SK-N-SH (cell line): ENCODE results near the gene TGM2. TPM values are rescaled to one million over a fixed set of nuclear protein-coding genes. Genes with fewer than 3 reads are reported as not detected.

Experiments used
- CTCF ChIA-PET: fragments of 300-600, 350-600 bp; formaldehyde crosslinking; extraction: SDS; loops from one replicate; lab custom pipeline; 2021; lab: Yijun Ruan, JAX
- POLR2A ChIA-PET: fragments of 350-600 bp; sonication (Branson Sonifier 250); formaldehyde crosslinking; extraction: SDS; loops from one replicate; lab custom pipeline; 2020; ENCODE audit warnings: antibody characterized with exemption, inconsistent platforms; lab: Yijun Ruan, JAX
- DNase-seq: peaks from one replicate; pipeline ENCODE4 v3.0.0; 2012
- H2AFZ ChIP-seq: fragments of 200-600 bp; sonication (generic); 2 replicates; pipeline ENCODE4 v1.8.1; 2016; ENCODE audit warnings: antibody characterized with exemption, mild to moderate bottlenecking, low read depth
- H3F3A ChIP-seq: fragments of 200-600 bp; sonication (generic); replicated peaks from 2 replicates; pipeline ENCODE3; 2016; ENCODE audit warnings: antibody characterized with exemption, mild to moderate bottlenecking; ENCODE audit not compliant: insufficient read depth
- H3K27ac ChIP-seq, 2 experiments: fragments of 200-500 bp in 1 of 2; fragments of 200-600 bp in 1 of 2; sonication (Bioruptor generic) in 1 of 2; sonication (generic), shearing (Covaris generic) in 1 of 2; 2 replicates each; pipeline versions ENCODE4 v1.5.1 to v1.6.1; 2014 to 2016; ENCODE audit warnings: low read depth in 2 of 2, inconsistent platforms in 1 of 2, low read length in 1 of 2, mild to moderate bottlenecking in 1 of 2, mixed read lengths in 1 of 2
- H3K27me3 ChIP-seq: fragments of 200-600 bp; sonication (generic), shearing (Covaris generic); 2 replicates; pipeline ENCODE4 v1.6.1; 2016; ENCODE audit warnings: mixed run types; ENCODE audit not compliant: insufficient read depth
- H3K36me3 ChIP-seq, 2 experiments: fragments of 200-500 bp in 1 of 2; fragments of 200-600 bp in 1 of 2; sonication (Bioruptor generic) in 1 of 2; sonication (generic) in 1 of 2; replicated peaks in 1 of 2; 2 replicates each; pipeline versions ENCODE3 to v1.5.1; 2014 to 2016; ENCODE audit warnings: low read length in 1 of 2, mild to moderate bottlenecking in 1 of 2; ENCODE audit not compliant: insufficient read depth in 2 of 2, control insufficient read depth in 1 of 2
- H3K4me1 ChIP-seq, 2 experiments: fragments of 200-500 bp in 1 of 2; fragments of 200-600 bp in 1 of 2; sonication (Bioruptor generic) in 1 of 2; sonication (generic), shearing (Covaris generic) in 1 of 2; 2 replicates each; pipeline versions ENCODE4 v1.5.1 to v1.6.1; 2014 to 2016; ENCODE audit warnings: low read depth in 1 of 2, low read length in 1 of 2, mixed run types in 1 of 2; ENCODE audit not compliant: insufficient read depth in 2 of 2, control insufficient read depth in 1 of 2
- H3K4me2 ChIP-seq: fragments of 200-600 bp; sonication (generic), shearing (Covaris generic); 2 replicates; pipeline ENCODE4 v1.6.1; 2017; ENCODE audit warnings: mixed run types
- H3K4me3 ChIP-seq, 2 experiments: fragments of 200-500 bp in 1 of 2; fragments of 200-600 bp in 1 of 2; sonication (Bioruptor generic) in 1 of 2; sonication (generic), shearing (Covaris generic) in 1 of 2; 2 replicates each; pipeline versions ENCODE4 v1.5.1 to v1.8.1; 2014 to 2016; ENCODE audit warnings: low read depth in 2 of 2, inconsistent platforms in 1 of 2, low read length in 1 of 2, mild to moderate bottlenecking in 1 of 2, mixed read lengths in 1 of 2, moderate library complexity in 1 of 2
- H3K79me2 ChIP-seq: fragments of 200-600 bp; sonication (generic); 2 replicates; pipeline ENCODE4 v1.8.1; 2017; ENCODE audit warnings: mild to moderate bottlenecking; ENCODE audit not compliant: insufficient read depth
- H3K9ac ChIP-seq: fragments of 200-600 bp; sonication (generic); 2 replicates; pipeline ENCODE4 v1.6.1; 2017; ENCODE audit warnings: mixed run types
- H3K9me2 ChIP-seq: fragments of 200-600 bp; sonication (generic); 2 replicates; pipeline ENCODE4 v1.6.1; 2017; ENCODE audit warnings: mixed run types
- H3K9me3 ChIP-seq: fragments of 200-600 bp; sonication (generic); 2 replicates; pipeline ENCODE4 v1.6.1; 2017; ENCODE audit warnings: mixed run types, mild to moderate bottlenecking, moderate library complexity
- H4K20me1 ChIP-seq: fragments of 200-600 bp; sonication (generic); 2 replicates; pipeline ENCODE4 v1.6.1; 2017; ENCODE audit warnings: mild to moderate bottlenecking, mixed run types; ENCODE audit not compliant: insufficient read depth
- CHD2 ChIP-seq: fragments of 150-350 bp; IDR thresholded peaks from 2 replicates; pipeline ENCODE4 v1.6.1; 2018; ENCODE audit warnings: low read length; ENCODE audit not compliant: partially characterized antibody
- ELF1 ChIP-seq: IDR thresholded peaks from 2 replicates; pipeline ENCODE4 v1.4.0; 2012
- EP300 ChIP-seq, 2 experiments: IDR thresholded peaks; 2 replicates each; pipeline versions ENCODE4 v1.4.0 to v1.6.1; 2012; ENCODE audit warnings: borderline replicate concordance in 1 of 2, low read depth in 1 of 2, low read length in 1 of 2
- FOSL2 ChIP-seq: IDR thresholded peaks from 2 replicates; pipeline ENCODE4 v1.4.0; 2012; ENCODE audit warnings: low read depth, mild to moderate bottlenecking, moderate library complexity, borderline replicate concordance
- FOXJ3 ChIP-seq: sonication (generic); formaldehyde crosslinking; IDR thresholded peaks from 2 replicates; pipeline ENCODE4 v1.5.1; 2020; ENCODE audit warnings: mild to moderate bottlenecking, missing genetic modification reagents
- FOXM1 ChIP-seq: IDR thresholded peaks from 2 replicates; pipeline ENCODE4 v1.4.0; 2012; ENCODE audit warnings: low read depth, mild to moderate bottlenecking
- GATA2 ChIP-seq: sonication (generic); formaldehyde crosslinking; IDR thresholded peaks from 2 replicates; pipeline ENCODE4 v1.5.0; 2020; ENCODE audit warnings: mild to moderate bottlenecking, missing genetic modification reagents
- IRF3 ChIP-seq: fragments of 150-350 bp; IDR thresholded peaks from 2 replicates; pipeline ENCODE4 v1.6.1; 2016; ENCODE audit warnings: mild to moderate bottlenecking, low read depth, low read length
- JUND ChIP-seq: IDR thresholded peaks from 2 replicates; pipeline ENCODE4 v1.4.0; 2012
- RCOR1 ChIP-seq: fragments of 150-350 bp; IDR thresholded peaks from 2 replicates; pipeline ENCODE4 v1.6.1; 2017; ENCODE audit warnings: antibody characterized with exemption, low read length
- RXRA ChIP-seq: IDR thresholded peaks from 2 replicates; pipeline ENCODE4 v1.4.0; 2012; ENCODE audit warnings: low read depth, mild to moderate bottlenecking, borderline replicate concordance
- SIN3A ChIP-seq: IDR thresholded peaks from 2 replicates; pipeline ENCODE4 v1.6.1; 2012; ENCODE audit warnings: low read depth, mild to moderate bottlenecking, low read length, moderate library complexity, borderline replicate concordance
- SMC3 ChIP-seq: IDR thresholded peaks from 2 replicates; pipeline ENCODE4 v1.6.1; 2012; ENCODE audit warnings: low read depth, low read length, improper control_type of control experiment
- USF2 ChIP-seq: fragments of 150-350 bp; IDR thresholded peaks from 2 replicates; pipeline ENCODE4 v1.6.1; 2017; ENCODE audit warnings: antibody characterized with exemption, low read length, low read depth, borderline replicate concordance
- ZBTB33 ChIP-seq: IDR thresholded peaks from 2 replicates; pipeline ENCODE4 v1.4.0; 2012; ENCODE audit warnings: low read depth, borderline replicate concordance
- WGBS: methylation state at CpG from one replicate; pipeline ENCODE4 v1.1.6; 2017; ENCODE audit warnings: low lambda C conversion rate; 5-methylcytosine and 5-hydroxymethylcytosine counted together
- polyA plus RNA-seq, 3 experiments: library from polyadenylated mRNA; depleted of rRNA; stranded (reverse); fragments of >200 nt; gene quantifications; 2 replicates each; pipeline ENCODE4 v1.2.3, GENCODE V29; 2012
- TF ChIP-seq, protein P1 (sequence below): IDR thresholded peaks from 2 replicates; pipeline ENCODE4 v1.4.0; 2012; ENCODE audit warnings: low read depth
- TF ChIP-seq, protein P2 (sequence below): IDR thresholded peaks from 2 replicates; pipeline ENCODE4 v1.4.0; 2012; ENCODE audit warnings: low read depth, borderline replicate concordance

Gene TGM2
- polyA plus RNA-seq, 1 of the 3 experiments (the other 2 are of a cell fraction), result 676 TPM

DNA sequence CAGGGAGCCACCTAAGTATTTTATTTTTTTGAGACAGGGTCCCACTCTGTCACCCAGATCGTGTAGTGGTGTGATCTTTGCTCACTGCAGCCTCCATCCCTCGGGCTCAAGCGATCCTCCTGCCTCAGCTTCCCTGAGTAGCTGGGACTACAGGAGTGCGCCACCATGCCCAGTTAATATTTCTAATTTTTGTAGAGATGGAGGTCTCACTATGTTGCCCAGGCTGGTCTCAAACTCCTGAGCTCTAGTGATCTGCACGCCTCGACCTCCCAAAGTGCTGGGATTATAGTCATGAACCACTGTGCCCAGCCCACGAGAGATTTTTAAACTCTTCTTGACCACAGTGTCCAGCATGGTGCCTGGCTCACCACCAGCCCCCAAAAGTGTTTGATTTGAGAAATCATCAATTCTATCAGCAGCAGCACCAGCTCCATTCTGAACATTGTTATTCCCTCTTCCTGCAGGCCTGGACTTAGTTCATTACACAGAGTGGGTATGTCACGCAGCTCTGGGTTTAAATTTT lies 2.3 kb upstream of the TGM2 start:
- no peak for TF ChIP-seq JUND
- TF ChIP-seq SIN3A, result no peak
- POLR2A ChIA-PET, result no interaction called here

GRCh38 chr20:38166703-38167233 lies 1.7 kb upstream of the TGM2 start:
- no peaks in the 10 kb centered on the region for H3K9me3 ChIP-seq
- H4K20me1 ChIP-seq, result no peaks in the 10 kb centered on the region
- peaks cover 36% of the 10 kb centered on the region for H3F3A ChIP-seq
- peaks cover 36 to 43% of the 10 kb centered on the region in 2 experiments; a peak in 3 of 4 replicates for H3K4me1 ChIP-seq
- H3K4me3 ChIP-seq, result no peak overlapping the region
- DNase-seq, result no peak
- H3K27ac ChIP-seq, result no peak overlapping the region
- H3K4me2 ChIP-seq, result no peak overlapping the region
- ChIA-PET CTCF (interaction anchor here (0.7 to 8.1 kb wide), 17 partner anchors 9 to 602 kb away, joined by 3 to 63 read pairs (median 4); partner anchors contain the start of gene VSTM2L), POLR2A (no interaction called here)
- H3K9me2 ChIP-seq, result no peaks in the 10 kb centered on the region
- H3K9ac ChIP-seq, result no peak overlapping the region
- peaks cover 39% of the 10 kb centered on the region for H3K79me2 ChIP-seq
- H2AFZ ChIP-seq, result no peak overlapping the region
- H3K36me3 ChIP-seq, result peaks cover 0 to 9% of the 10 kb centered on the region in 2 experiments
- TF ChIP-seq CHD2 (no peak), FOXJ3 (CRISPR knock-in tag) (no peak), FOXM1 (no peak), RCOR1 (no peak), GATA2 (no peak), EP300 (IDR thresholded peaks at IDR 0.05; ENCODE audit: borderline replicate concordance in 1 of 2, low read depth in 1 of 2, low read length in 1 of 2) (no peak), JUND (no peak), ZBTB33 (no peak), IRF3 (no peak), ELF1 (no peak), RXRA (no peak), USF2 (no peak), SMC3 (no peak), FOSL2 (no peak)
- TF ChIP-seq, protein P1, sequence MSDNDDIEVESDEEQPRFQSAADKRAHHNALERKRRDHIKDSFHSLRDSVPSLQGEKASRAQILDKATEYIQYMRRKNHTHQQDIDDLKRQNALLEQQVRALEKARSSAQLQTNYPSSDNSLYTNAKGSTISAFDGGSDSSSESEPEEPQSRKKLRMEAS, result no peak
- TF ChIP-seq, protein P2, sequence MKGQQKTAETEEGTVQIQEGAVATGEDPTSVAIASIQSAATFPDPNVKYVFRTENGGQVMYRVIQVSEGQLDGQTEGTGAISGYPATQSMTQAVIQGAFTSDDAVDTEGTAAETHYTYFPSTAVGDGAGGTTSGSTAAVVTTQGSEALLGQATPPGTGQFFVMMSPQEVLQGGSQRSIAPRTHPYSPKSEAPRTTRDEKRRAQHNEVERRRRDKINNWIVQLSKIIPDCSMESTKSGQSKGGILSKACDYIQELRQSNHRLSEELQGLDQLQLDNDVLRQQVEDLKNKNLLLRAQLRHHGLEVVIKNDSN, result no peak
- 94% methylated on average over 11 of the region's 11 CpGs for WGBS
- no peaks in the 10 kb centered on the region for H3K27me3 ChIP-seq

More for the DNA sequence above, 2.3 kb upstream of the TGM2 start:
- 84% methylated on average over 8 of the region's 8 CpGs for WGBS
- H3K9ac ChIP-seq, result peak overlapping the region; percentile 36; the same call in 1 of the 2 replicates
- H3K36me3 ChIP-seq, result peaks cover 0 to 4% of the 10 kb centered on the region in 2 experiments
- H3K27me3 ChIP-seq, result no peaks in the 10 kb centered on the region
- H3K9me3 ChIP-seq, result no peaks in the 10 kb centered on the region
- H3K4me2 ChIP-seq, result 0 out of 2 replicates have a peak overlapping the region, but pooled peaks have one; percentile 18
- peaks cover 33% of the 10 kb centered on the region for H3K79me2 ChIP-seq
- H3K9me2 ChIP-seq, result no peaks in the 10 kb centered on the region
- no peak overlapping the region for H3K4me3 ChIP-seq
- CTCF ChIA-PET, result interaction anchor here (0.7 to 8.1 kb wide), 14 partner anchors 10 to 603 kb away, joined by 3 to 63 read pairs (median 4); partner anchors contain the start of gene VSTM2L
- no peaks in the 10 kb centered on the region for H4K20me1 ChIP-seq
- H3K27ac ChIP-seq, result peak overlapping the region in 1 of 2 experiments; percentile 76; a peak in 3 of 4 replicates
- no peak for DNase-seq
- H3K4me1 ChIP-seq, result peaks cover 34 to 43% of the 10 kb centered on the region in 2 experiments
- H2AFZ ChIP-seq, result no peak overlapping the region
- peaks cover 30% of the 10 kb centered on the region for H3F3A ChIP-seq
